HepG2 (cell line): ENCODE results near the gene DOCK4. TPM values are rescaled to one million over a fixed set of nuclear protein-coding genes. Genes with fewer than 3 reads are reported as not detected.

Experiments
- ARID5B ChIP-seq: IDR thresholded peaks from 2 replicates; pipeline ENCODE4 v1.4.0; 2020; ENCODE audit warnings: mild to moderate bottlenecking, missing genetic modification reagents
- ATF4 ChIP-seq, 2 experiments: fragments of 450-650 bp in 1 of 2; sonication (generic) in 1 of 2; formaldehyde crosslinking; IDR thresholded peaks; 2 replicates each; pipeline versions ENCODE4 v1.5.0 to v1.8.0; 2020 to 2022; ENCODE audit warnings: mild to moderate bottlenecking in 1 of 2, missing genetic modification reagents in 1 of 2
- CEBPG ChIP-seq: IDR thresholded peaks from 2 replicates; pipeline ENCODE4 v1.6.1; 2016
- EP300 ChIP-seq, 3 experiments: sonication (generic) in 1 of 3; formaldehyde crosslinking in 1 of 3; IDR thresholded peaks; 2 replicates each; pipeline versions ENCODE4 v1.5.1 to v1.6.1; 2011 to 2020; ENCODE audit warnings: low read depth in 2 of 3, low read length in 2 of 3, borderline replicate concordance in 1 of 3, improper control_type of control experiment in 1 of 3, mild to moderate bottlenecking in 1 of 3, missing genetic modification reagents in 1 of 3, moderate library complexity in 1 of 3
- FOXA3 ChIP-seq: IDR thresholded peaks from 2 replicates; pipeline ENCODE4 v1.6.1; 2016; ENCODE audit warnings: missing genetic modification reagents, missing compliant biosample characterization
- HCFC1 ChIP-seq: fragments of 150-350 bp; IDR thresholded peaks from 2 replicates; pipeline ENCODE4 v1.6.1; 2014; ENCODE audit warnings: low read depth, low read length
- KDM5A ChIP-seq: fragments of 200-600 bp; sonication (generic); IDR thresholded peaks from 2 replicates; pipeline ENCODE4 v1.7.0; 2018; ENCODE audit warnings: antibody characterized with exemption, mild to moderate bottlenecking, low read length, borderline replicate concordance
- SOX13 ChIP-seq, 3 experiments: fragments of 450-650 bp in 1 of 3; sonication (generic) in 1 of 3; formaldehyde crosslinking in 1 of 3; IDR thresholded peaks in 2 of 3; conservative IDR thresholded peaks in 1 of 3; 2 replicates each; pipeline versions ENCODE4 v1.5.0 to v1.6.1; 2016 to 2020; ENCODE audit warnings: antibody characterized with exemption in 1 of 3, mild to moderate bottlenecking in 1 of 3, missing compliant biosample characterization in 1 of 3, missing genetic modification reagents in 1 of 3, moderate library complexity in 1 of 3
- SOX5 ChIP-seq: IDR thresholded peaks from 2 replicates; pipeline ENCODE4 v1.6.1; 2016; ENCODE audit warnings: borderline replicate concordance
- SOX6 ChIP-seq, 2 experiments: fragments of 450-650 bp in 1 of 2; sonication (generic) in 1 of 2; formaldehyde crosslinking in 1 of 2; IDR thresholded peaks; 2 replicates each; pipeline versions ENCODE4 v1.4.0 to v1.6.1; 2017 to 2020; ENCODE audit warnings: antibody characterized with exemption in 1 of 2, mild to moderate bottlenecking in 1 of 2, missing genetic modification reagents in 1 of 2
- SP5 ChIP-seq: IDR thresholded peaks from 2 replicates; pipeline ENCODE4 v1.6.1; 2016; ENCODE audit warnings: low read depth, borderline replicate concordance
- TBX3 ChIP-seq: fragments of 450-650 bp; IDR thresholded peaks from 2 replicates; pipeline ENCODE4 v1.6.1; 2017; ENCODE audit warnings: antibody characterized with exemption, mild to moderate bottlenecking, inconsistent platforms, borderline replicate concordance
- ZNF780A ChIP-seq: sonication (generic); formaldehyde crosslinking; IDR thresholded peaks from 2 replicates; pipeline ENCODE4 v1.8.0; 2022; ENCODE audit warnings: mild to moderate bottlenecking, missing genetic modification reagents, moderate library complexity
- polyA plus RNA-seq, 8 experiments: library from polyadenylated mRNA; depleted of rRNA in 3 of 8; stranded (reverse) in 7 of 8; unstranded in 1 of 8; fragments of >200 nt; fragmentation: Illumina TruSeq in 4 of 8; extraction: Trizol in 4 of 8; gene quantifications; 2 replicates each; pipeline versions ENCODE4 v1.2.1 to v1.2.3, GENCODE V29; 2011 to 2016; ENCODE audit warnings: low read depth in 4 of 8, missing spikeins in 1 of 8, mixed read lengths in 1 of 8; ENCODE audit not compliant: insufficient read depth in 1 of 8
- total RNA-seq, 5 experiments: library from RNA; depleted of rRNA; stranded (reverse); fragments of >200 nt; fragmentation: Illumina TruSeq; extraction: Trizol; gene quantifications; 2 replicates each; pipeline ENCODE4 v1.2.3, GENCODE V29; 2016; ENCODE audit warnings: low read depth in 1 of 5
- TF ChIP-seq, protein P1 (sequence below): IDR thresholded peaks from 2 replicates; pipeline ENCODE4 v1.6.1; 2016; ENCODE audit warnings: mild to moderate bottlenecking, missing biosample characterization, missing genetic modification reagents
- TF ChIP-seq, protein P2 (sequence below): IDR thresholded peaks from 2 replicates; pipeline ENCODE4 v1.6.1; 2016; ENCODE audit warnings: low read depth
- TF ChIP-seq, protein P3 (sequence below): sonication (generic); formaldehyde crosslinking; IDR thresholded peaks from 2 replicates; pipeline ENCODE4 v1.9.0; 2021; ENCODE audit warnings: missing genetic modification reagents, mild to moderate bottlenecking, borderline replicate concordance
- TF ChIP-seq, protein P4 (sequence below): IDR thresholded peaks from 2 replicates; pipeline ENCODE4 v1.6.1; 2012; ENCODE audit warnings: low read depth, low read length, improper control_type of control experiment

DOCK4 gene
- total and polyA plus RNA-seq, 2 of the 13 experiments (the other 11 are each of a cell fraction or from before 2014, with no cell fraction given), result 13.5 to 17.4 TPM

- TF ChIP-seq ARID5B (CRISPR knock-in tag) (peak; percentile 49; the same call in 1 of the 2 replicates), SOX5 (CRISPR knock-in tag) (peak; percentile 64; the same call in 1 of the 2 replicates), CEBPG (CRISPR knock-in tag) (peak; percentile 36; the same call in 1 of the 2 replicates), ZNF780A (no peak), HCFC1 (no peak), SOX13 (IDR thresholded peaks at IDR 0.05) (no peak), SOX13 (CRISPR knock-in tag; conservative IDR thresholded peaks at IDR 0.05 in 1 of 2, IDR thresholded peaks at IDR 0.05 in 1 of 2) (peak in 1 of 2 experiments; percentile 62; a peak in 1 of 4 replicates), SOX6 (IDR thresholded peaks at IDR 0.05) (no peak), SOX6 (CRISPR knock-in tag; IDR thresholded peaks at IDR 0.05) (peak; percentile 40; the same call in 1 of the 2 replicates), EP300 (IDR thresholded peaks at IDR 0.05; ENCODE audit: low read depth in 2 of 2, low read length in 2 of 2) (peak; percentile 53 to 57; a peak in 3 of 4 replicates), EP300 (CRISPR knock-in tag; IDR thresholded peaks at IDR 0.05; ENCODE audit: borderline replicate concordance) (no peak), ATF4 (CRISPR knock-in tag; IDR thresholded peaks at IDR 0.05) (0 out of 4 replicates have a peak, but pooled peaks of 1 of the 2 experiments have one; percentile 23), KDM5A (no peak), TBX3 (peak; percentile 37; the same call in 1 of the 2 replicates), SP5 (CRISPR knock-in tag) (no peak), FOXA3 (CRISPR knock-in tag) (peak; percentile 24; the same call in 1 of the 2 replicates)
- TF ChIP-seq, protein P1, sequence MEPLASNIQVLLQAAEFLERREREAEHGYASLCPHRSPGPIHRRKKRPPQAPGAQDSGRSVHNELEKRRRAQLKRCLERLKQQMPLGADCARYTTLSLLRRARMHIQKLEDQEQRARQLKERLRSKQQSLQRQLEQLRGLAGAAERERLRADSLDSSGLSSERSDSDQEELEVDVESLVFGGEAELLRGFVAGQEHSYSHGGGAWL (CRISPR knock-in tag), result no peak
- TF ChIP-seq, protein P2, sequence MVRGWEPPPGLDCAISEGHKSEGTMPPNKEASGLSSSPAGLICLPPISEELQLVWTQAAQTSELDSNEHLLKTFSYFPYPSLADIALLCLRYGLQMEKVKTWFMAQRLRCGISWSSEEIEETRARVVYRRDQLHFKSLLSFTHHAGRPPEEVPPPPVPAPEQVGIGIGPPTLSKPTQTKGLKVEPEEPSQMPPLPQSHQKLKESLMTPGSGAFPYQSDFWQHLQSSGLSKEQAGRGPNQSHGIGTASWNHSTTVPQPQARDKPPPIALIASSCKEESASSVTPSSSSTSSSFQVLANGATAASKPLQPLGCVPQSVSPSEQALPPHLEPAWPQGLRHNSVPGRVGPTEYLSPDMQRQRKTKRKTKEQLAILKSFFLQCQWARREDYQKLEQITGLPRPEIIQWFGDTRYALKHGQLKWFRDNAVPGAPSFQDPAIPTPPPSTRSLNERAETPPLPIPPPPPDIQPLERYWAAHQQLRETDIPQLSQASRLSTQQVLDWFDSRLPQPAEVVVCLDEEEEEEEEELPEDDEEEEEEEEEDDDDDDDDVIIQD (CRISPR knock-in tag), result 0 out of 2 replicates have a peak, but pooled peaks have one; percentile 8
- TF ChIP-seq, protein P3, sequence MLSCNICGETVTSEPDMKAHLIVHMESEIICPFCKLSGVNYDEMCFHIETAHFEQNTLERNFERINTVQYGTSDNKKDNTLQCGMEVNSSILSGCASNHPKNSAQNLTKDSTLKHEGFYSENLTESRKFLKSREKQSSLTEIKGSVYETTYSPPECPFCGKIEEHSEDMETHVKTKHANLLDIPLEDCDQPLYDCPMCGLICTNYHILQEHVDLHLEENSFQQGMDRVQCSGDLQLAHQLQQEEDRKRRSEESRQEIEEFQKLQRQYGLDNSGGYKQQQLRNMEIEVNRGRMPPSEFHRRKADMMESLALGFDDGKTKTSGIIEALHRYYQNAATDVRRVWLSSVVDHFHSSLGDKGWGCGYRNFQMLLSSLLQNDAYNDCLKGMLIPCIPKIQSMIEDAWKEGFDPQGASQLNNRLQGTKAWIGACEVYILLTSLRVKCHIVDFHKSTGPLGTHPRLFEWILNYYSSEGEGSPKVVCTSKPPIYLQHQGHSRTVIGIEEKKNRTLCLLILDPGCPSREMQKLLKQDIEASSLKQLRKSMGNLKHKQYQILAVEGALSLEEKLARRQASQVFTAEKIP (CRISPR knock-in tag), result no peak
- TF ChIP-seq, protein P4, sequence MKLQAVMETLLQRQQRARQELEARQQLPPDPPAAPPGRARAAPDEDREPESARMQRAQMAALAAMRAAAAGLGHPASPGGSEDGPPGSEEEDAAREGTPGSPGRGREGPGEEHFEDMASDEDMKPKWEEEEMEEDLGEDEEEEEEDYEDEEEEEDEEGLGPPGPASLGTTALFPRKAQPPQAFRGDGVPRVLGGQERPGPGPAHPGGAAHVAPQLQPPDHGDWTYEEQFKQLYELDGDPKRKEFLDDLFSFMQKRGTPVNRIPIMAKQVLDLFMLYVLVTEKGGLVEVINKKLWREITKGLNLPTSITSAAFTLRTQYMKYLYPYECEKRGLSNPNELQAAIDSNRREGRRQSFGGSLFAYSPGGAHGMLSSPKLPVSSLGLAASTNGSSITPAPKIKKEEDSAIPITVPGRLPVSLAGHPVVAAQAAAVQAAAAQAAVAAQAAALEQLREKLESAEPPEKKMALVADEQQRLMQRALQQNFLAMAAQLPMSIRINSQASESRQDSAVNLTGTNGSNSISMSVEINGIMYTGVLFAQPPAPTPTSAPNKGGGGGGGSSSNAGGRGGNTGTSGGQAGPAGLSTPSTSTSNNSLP, result peak; percentile 52; the same call in 1 of the 2 replicates
Observed at GRCh38 chr7:112060625-112061024, 145.6 kb downstream of the DOCK4 start (continued).
